GM18951 (cell line): Measurements from ENCODE around the gene SLC24A3.

Source experiments
- POLR2A ChIP-seq: IDR thresholded peaks from 4 replicates; pipeline ENCODE4 v1.6.1; 2011; ENCODE audit warnings: mild to moderate bottlenecking; ENCODE audit not compliant: insufficient read length, insufficient read depth; ENCODE audit errors: extremely low read depth
- in situ Hi-C: fragments of 300-500 bp; cut with MboI; formaldehyde crosslinking; loops from one replicate; pipeline ENCODE4 v1.12.0; 2022; ENCODE audit warnings: low sequenced_read_pairs, mixed read lengths, inconsistent platforms; ENCODE audit not compliant: unreplicated experiment

The SLC24A3 gene

GRCh38 chr20:19212469-19212815, at the start of gene SLC24A3:
TSS of gene SLC24A3 (plus strand) at chr20:19212642.
- in situ Hi-C loops, result loop anchor here (25.0 kb wide), 1 partner anchor 575 kb away; no protein-coding TSS in a partner anchor
- TF ChIP-seq POLR2A, result no peak

- in situ Hi-C loops, result no loop called here
- TF ChIP-seq POLR2A, result no peak
Observed at GRCh38 chr20:19170148-19170547, 42.3 kb upstream of the SLC24A3 start.

GRCh38 chr20:19172637-19173036, 39.8 kb upstream of the SLC24A3 start:
- TF ChIP-seq POLR2A, result no peak
- in situ Hi-C loops, result no loop called here

- in situ Hi-C loops, result loop anchor here (25.0 kb wide), 1 partner anchor 764 kb away; no protein-coding TSS in a partner anchor
- no peak for TF ChIP-seq POLR2A
Observed at GRCh38 chr20:19176470-19177052, 35.9 kb upstream of the SLC24A3 start.

GRCh38 chr20:19181552-19181951, 30.9 kb upstream of the SLC24A3 start:
- no peak for TF ChIP-seq POLR2A
- in situ Hi-C loops, result loop anchor here (25.0 kb wide), 1 partner anchor 769 kb away; no protein-coding TSS in a partner anchor

GRCh38 chr20:19185083-19185482, 27.4 kb upstream of the SLC24A3 start:
- no peak for TF ChIP-seq POLR2A
- in situ Hi-C loops, result loop anchor here (25.0 kb wide), 1 partner anchor 773 kb away; no protein-coding TSS in a partner anchor

- TF ChIP-seq POLR2A, result no peak
- in situ Hi-C loops, result loop anchor here (25.0 kb wide), 1 partner anchor 781 kb away; no protein-coding TSS in a partner anchor
Observed at GRCh38 chr20:19193349-19193748, 19.1 kb upstream of the SLC24A3 start.

GRCh38 chr20:19205981-19206396, 6.5 kb upstream of the SLC24A3 start:
- in situ Hi-C loops, result loop anchor here (10.0 to 25.0 kb wide), 2 partner anchors 459 to 569 kb away; no protein-coding TSS in a partner anchor
- TF ChIP-seq POLR2A, result no peak

- in situ Hi-C loops, result loop anchor here (10.0 to 25.0 kb wide), 2 partner anchors 457 to 570 kb away; no protein-coding TSS in a partner anchor
- no peak for TF ChIP-seq POLR2A
Observed at GRCh38 chr20:19207541-19207940, 4.9 kb upstream of the SLC24A3 start.

GRCh38 chr20:19210391-19211155, 1.9 kb upstream of the SLC24A3 start:
- in situ Hi-C loops, result loop anchor here (25.0 kb wide), 1 partner anchor 573 kb away; no protein-coding TSS in a partner anchor
- TF ChIP-seq POLR2A, result no peak

GRCh38 chr20:19211252-19211651, 1.2 kb upstream of the SLC24A3 start:
- in situ Hi-C loops, result loop anchor here (25.0 kb wide), 1 partner anchor 574 kb away; no protein-coding TSS in a partner anchor
- no peak for TF ChIP-seq POLR2A

- no peak for TF ChIP-seq POLR2A
- in situ Hi-C loops, result loop anchor here (25.0 kb wide), 1 partner anchor 575 kb away; no protein-coding TSS in a partner anchor
Observed at GRCh38 chr20:19211661-19212468, 577 bp upstream of the SLC24A3 start.
